HEK293T (cell line): ENCODE data around the gene FCAR.

Source experiments
- BHLHE40 ChIP-seq: fragments of 450-650 bp; IDR thresholded peaks from 2 replicates; pipeline ENCODE4 v1.6.1; 2016; ENCODE audit warnings: mild to moderate bottlenecking, moderate library complexity, borderline replicate concordance
- CTBP1 ChIP-seq: fragments of 450-650 bp; IDR thresholded peaks from 2 replicates; pipeline ENCODE4 v1.6.1; 2016; ENCODE audit warnings: borderline replicate concordance
- FOXM1 ChIP-seq: fragments of 450-650 bp; IDR thresholded peaks from 2 replicates; pipeline ENCODE4 v1.6.1; 2017; ENCODE audit warnings: mild to moderate bottlenecking, borderline replicate concordance
- L3MBTL2 ChIP-seq: fragments of 450-650 bp; conservative IDR thresholded peaks from 2 replicates; pipeline ENCODE4 v1.6.1; 2016; ENCODE audit warnings: mild to moderate bottlenecking
- SP1 ChIP-seq: fragments of 450-650 bp; IDR thresholded peaks from 2 replicates; pipeline ENCODE4 v1.6.1; 2017
- TARDBP ChIP-seq: fragments of 450-650 bp; IDR thresholded peaks from 2 replicates; pipeline ENCODE4 v1.6.1; 2016
- TF ChIP-seq, protein P1 (sequence below): fragments of 450-650 bp; IDR thresholded peaks from 2 replicates; pipeline ENCODE4 v1.6.1; 2016

DNA sequence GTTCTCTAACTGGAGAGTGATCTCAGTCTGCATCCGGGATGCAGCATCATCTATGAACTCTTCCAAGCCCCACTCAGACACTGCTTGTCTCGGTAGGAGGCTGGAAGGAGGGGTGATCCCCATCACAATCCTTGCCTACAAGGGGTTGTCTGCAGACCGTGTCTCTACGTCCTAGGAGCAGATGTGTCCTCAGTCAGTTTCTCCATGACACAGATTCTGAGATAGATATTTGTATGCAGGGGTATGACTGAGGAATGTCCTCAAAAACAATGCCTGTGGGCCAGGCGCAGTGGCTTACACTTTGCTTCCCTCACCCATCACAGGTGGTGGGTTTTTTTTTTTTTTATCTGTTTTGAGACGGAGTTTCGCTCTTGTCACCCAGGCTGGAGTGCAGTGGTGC, 32.8 kb downstream of the FCAR start:
- no peak for TF ChIP-seq CTBP1
- TF ChIP-seq L3MBTL2: no peak
- TF ChIP-seq BHLHE40: no peak
- TF ChIP-seq SP1: no peak
- no peak for TF ChIP-seq FOXM1
- TF ChIP-seq TARDBP: no peak
- TF ChIP-seq, protein P1, sequence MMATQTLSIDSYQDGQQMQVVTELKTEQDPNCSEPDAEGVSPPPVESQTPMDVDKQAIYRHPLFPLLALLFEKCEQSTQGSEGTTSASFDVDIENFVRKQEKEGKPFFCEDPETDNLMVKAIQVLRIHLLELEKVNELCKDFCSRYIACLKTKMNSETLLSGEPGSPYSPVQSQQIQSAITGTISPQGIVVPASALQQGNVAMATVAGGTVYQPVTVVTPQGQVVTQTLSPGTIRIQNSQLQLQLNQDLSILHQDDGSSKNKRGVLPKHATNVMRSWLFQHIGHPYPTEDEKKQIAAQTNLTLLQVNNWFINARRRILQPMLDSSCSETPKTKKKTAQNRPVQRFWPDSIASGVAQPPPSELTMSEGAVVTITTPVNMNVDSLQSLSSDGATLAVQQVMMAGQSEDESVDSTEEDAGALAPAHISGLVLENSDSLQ: no peak
